Measurements from ENCODE around the gene PUSL1. TPM values are rescaled to one million over a fixed set of nuclear protein-coding genes. Genes with fewer than 3 reads are reported as not detected.

PUSL1 gene
- total and polyA plus RNA-seq, 2 experiments from 2014 or later: 41.5 to 55.8 TPM

- no peak overlapping the region for H3K4me2 ChIP-seq
- no peaks in the 10 kb centered on the region for H3K4me1 ChIP-seq (ENCODE audit: insufficient read depth)
- H3K36me3 ChIP-seq (ENCODE audit: insufficient read depth): no peaks in the 10 kb centered on the region
- DNase-seq (ENCODE audit: low spot score) (no peak), ATAC-seq (no peak; the same call in 2 of the 3 replicates)
- TF ChIP-seq ETS1 (IDR thresholded peaks at IDR 0.05) (no peak), EZH2 (IDR thresholded peaks at IDR 0.05; ENCODE audit: low read depth, unreplicated experiment) (no peak), ZNF462 (CRISPR knock-in tag; IDR thresholded peaks at IDR 0.05) (no peak), REST (IDR thresholded peaks at IDR 0.05; ENCODE audit: unreplicated experiment) (no peak), JUNB (IDR thresholded peaks at IDR 0.05; ENCODE audit: unreplicated experiment) (no peak), ZNF114 (CRISPR knock-in tag; IDR thresholded peaks at IDR 0.05) (no peak), ZNF331 (CRISPR knock-in tag; IDR thresholded peaks at IDR 0.05; ENCODE audit: low read depth) (no peak), NANOG (IDR thresholded peaks at IDR 0.05; ENCODE audit: borderline replicate concordance) (no peak), CTCF (conservative IDR thresholded peaks at IDR 0.05; ENCODE audit: low read depth in 2 of 2) (no peak), POLR2AphosphoS5 (IDR thresholded peaks at IDR 0.05; ENCODE audit: low read depth) (no peak; the same call in 1 of the 2 replicates), EZH2phosphoT487 (IDR thresholded peaks at IDR 0.05; ENCODE audit: unreplicated experiment) (no peak), STAT1 (IDR thresholded peaks at IDR 0.05; ENCODE audit: unreplicated experiment) (no peak), CREB1 (CRISPR knock-in tag; IDR thresholded peaks at IDR 0.05; ENCODE audit: low read depth) (no peak)
- peaks cover 5% of the 10 kb centered on the region; the same call in 2 of the 3 replicates for H3K36me3 Mint-ChIP-seq (ENCODE audit: low read depth)
- no peaks in the 10 kb centered on the region for H3K4me1 Mint-ChIP-seq
- H3K4me3 Mint-ChIP-seq: no peak overlapping the region
- no peaks in the 10 kb centered on the region for H4K20me1 ChIP-seq (replicated peaks; ENCODE audit: insufficient read depth)
- no peaks in the 10 kb centered on the region for H3K9me2 ChIP-seq (ENCODE audit: insufficient read depth)
- no peaks in the 10 kb centered on the region for H3K9me3 Mint-ChIP-seq
- H3F3A ChIP-seq (replicated peaks; ENCODE audit: low read depth): peaks cover 18% of the 10 kb centered on the region; the same call in 1 of the 2 replicates
- H3K27ac ChIP-seq (ENCODE audit: low read depth): no peak overlapping the region
- no peak overlapping the region for H3K4me3 ChIP-seq
- peaks cover 10% of the 10 kb centered on the region for H3K27me3 Mint-ChIP-seq (ENCODE audit: insufficient read depth, low read depth, poor library complexity)
- H3K27ac Mint-ChIP-seq: no peak overlapping the region
- no peaks in the 10 kb centered on the region for H3K79me2 ChIP-seq (replicated peaks; ENCODE audit: insufficient read depth)
- no peak overlapping the region for H2AFZ ChIP-seq
- H3K27me3 ChIP-seq (ENCODE audit: insufficient read depth): no peaks in the 10 kb centered on the region
Observed at GRCh38 chr1:1333551-1334241, 25.3 kb downstream of the PUSL1 start.

Measured in GM23338 (cell line).